Calu3 (cell line): Measurements from ENCODE around the gene ZNF503. TPM values are rescaled to one million over a fixed set of nuclear protein-coding genes. Genes with fewer than 3 reads are reported as not detected.

Experiments
- BruUV-seq: library from RNA; stranded (reverse); fragments of 400-500 nt; replicated peaks from 2 replicates; lab custom pipeline; 2021; lab: Mats Ljungman, UMichigan
- CTCF ChIA-PET: fragments of 300-600 bp; sonication (Branson Sonifier 250); formaldehyde crosslinking; loops from one replicate; lab custom pipeline; 2022; ENCODE audit warnings: antibody characterized with exemption; lab: Charles Lee
- DNase-seq: peaks from one replicate; pipeline ENCODE4 v3.0.0; 2022
- H3K27ac Mint-ChIP-seq: one replicate; pipeline ENCODE4 v1.8.0; 2022; ENCODE audit warnings: mixed read lengths; ENCODE audit not compliant: unreplicated experiment
- H3K27me3 Mint-ChIP-seq: one replicate; pipeline ENCODE4 v1.8.0; 2022; ENCODE audit warnings: mixed read lengths; ENCODE audit not compliant: unreplicated experiment
- H3K36me3 Mint-ChIP-seq: one replicate; pipeline ENCODE4 v1.8.0; 2022; ENCODE audit warnings: mild to moderate bottlenecking, moderate library complexity, mixed read lengths; ENCODE audit not compliant: insufficient read depth, unreplicated experiment
- H3K4me1 Mint-ChIP-seq: one replicate; pipeline ENCODE4 v1.8.0; 2022; ENCODE audit warnings: mild to moderate bottlenecking, low read depth, mixed read lengths; ENCODE audit not compliant: unreplicated experiment
- H3K4me3 Mint-ChIP-seq: one replicate; pipeline ENCODE4 v1.8.0; 2022; ENCODE audit warnings: mild to moderate bottlenecking, low read depth, moderate library complexity, mixed read lengths; ENCODE audit not compliant: unreplicated experiment
- H3K9me3 Mint-ChIP-seq: one replicate; pipeline ENCODE4 v1.8.0; 2022; ENCODE audit warnings: low read depth, mixed read lengths; ENCODE audit not compliant: unreplicated experiment
- intact Hi-C: fragments of 100-400 bp; cut with micrococcal nuclease; formaldehyde crosslinking; loops from one replicate; pipeline ENCODE4 v1.10.0; 2022; ENCODE audit not compliant: unreplicated experiment
- total RNA-seq: library from RNA; stranded (reverse); gene quantifications from 2 replicates; pipeline ENCODE4 v1.2.3, GENCODE V29; 2022
- TF ChIP-seq, protein P1 (sequence below): fragments of 200-600 bp; IDR thresholded peaks from one replicate; pipeline ENCODE4 v1.8.0; 2022; ENCODE audit warnings: antibody characterized with exemption; ENCODE audit not compliant: unreplicated experiment

ZNF503 gene
- total RNA-seq, 1 experiment from 2014 or later = 12.5 TPM

DNA sequence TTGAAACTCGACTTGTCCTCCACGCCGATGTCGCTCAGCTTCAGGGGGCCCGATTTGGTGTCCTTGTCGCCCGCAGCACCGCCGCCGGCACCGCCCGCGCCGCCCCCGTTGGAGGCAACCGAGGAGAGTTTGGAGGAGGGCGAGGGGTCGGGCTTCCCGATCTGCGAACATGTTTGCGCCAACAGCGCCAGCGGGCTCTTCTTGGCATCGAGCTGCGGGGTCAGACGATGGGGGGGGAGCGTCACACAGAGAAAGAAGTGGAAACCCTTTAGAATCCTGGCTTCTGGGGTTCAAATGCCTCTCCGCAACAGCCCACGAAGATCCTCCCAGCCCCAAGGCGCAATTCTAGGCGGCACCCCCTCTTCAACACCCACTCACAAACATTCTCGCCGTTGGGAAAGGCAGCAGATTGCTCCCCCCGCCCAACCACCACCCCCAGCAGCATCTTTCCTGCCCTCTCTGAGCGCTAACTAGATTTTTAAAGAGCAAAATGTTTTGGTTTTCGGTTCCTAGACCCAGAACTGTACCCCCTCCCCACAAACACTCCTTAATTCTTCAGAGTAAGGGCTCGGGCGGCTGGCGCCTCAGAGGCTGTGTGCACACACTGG, 1.3 kb downstream of the ZNF503 start:
- intact Hi-C loops = loop anchor here (1.0 to 10.0 kb wide), 8 partner anchors 138 to 1712 kb away; no protein-coding TSS in a partner anchor
- Mint-ChIP-seq H3K4me3 (peak overlapping the region; percentile 95), H3K27ac (peak overlapping the region; percentile 55), H3K27me3 (no peaks in the 10 kb centered on the region), H3K36me3 (peaks cover 78% of the 10 kb centered on the region), H3K9me3 (no peaks in the 10 kb centered on the region), H3K4me1 (peaks cover 9% of the 10 kb centered on the region)
- TF ChIP-seq, protein P1, sequence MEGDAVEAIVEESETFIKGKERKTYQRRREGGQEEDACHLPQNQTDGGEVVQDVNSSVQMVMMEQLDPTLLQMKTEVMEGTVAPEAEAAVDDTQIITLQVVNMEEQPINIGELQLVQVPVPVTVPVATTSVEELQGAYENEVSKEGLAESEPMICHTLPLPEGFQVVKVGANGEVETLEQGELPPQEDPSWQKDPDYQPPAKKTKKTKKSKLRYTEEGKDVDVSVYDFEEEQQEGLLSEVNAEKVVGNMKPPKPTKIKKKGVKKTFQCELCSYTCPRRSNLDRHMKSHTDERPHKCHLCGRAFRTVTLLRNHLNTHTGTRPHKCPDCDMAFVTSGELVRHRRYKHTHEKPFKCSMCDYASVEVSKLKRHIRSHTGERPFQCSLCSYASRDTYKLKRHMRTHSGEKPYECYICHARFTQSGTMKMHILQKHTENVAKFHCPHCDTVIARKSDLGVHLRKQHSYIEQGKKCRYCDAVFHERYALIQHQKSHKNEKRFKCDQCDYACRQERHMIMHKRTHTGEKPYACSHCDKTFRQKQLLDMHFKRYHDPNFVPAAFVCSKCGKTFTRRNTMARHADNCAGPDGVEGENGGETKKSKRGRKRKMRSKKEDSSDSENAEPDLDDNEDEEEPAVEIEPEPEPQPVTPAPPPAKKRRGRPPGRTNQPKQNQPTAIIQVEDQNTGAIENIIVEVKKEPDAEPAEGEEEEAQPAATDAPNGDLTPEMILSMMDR = no peak
- no peak for DNase-seq
- BruUV-seq = no TSS peak
- CTCF ChIA-PET = interaction anchor here (0.5 to 1.7 kb wide), 5 partner anchors 12 to 636 kb away, joined by 3 to 7 read pairs (median 5); no protein-coding TSS in a partner anchor

DNA sequence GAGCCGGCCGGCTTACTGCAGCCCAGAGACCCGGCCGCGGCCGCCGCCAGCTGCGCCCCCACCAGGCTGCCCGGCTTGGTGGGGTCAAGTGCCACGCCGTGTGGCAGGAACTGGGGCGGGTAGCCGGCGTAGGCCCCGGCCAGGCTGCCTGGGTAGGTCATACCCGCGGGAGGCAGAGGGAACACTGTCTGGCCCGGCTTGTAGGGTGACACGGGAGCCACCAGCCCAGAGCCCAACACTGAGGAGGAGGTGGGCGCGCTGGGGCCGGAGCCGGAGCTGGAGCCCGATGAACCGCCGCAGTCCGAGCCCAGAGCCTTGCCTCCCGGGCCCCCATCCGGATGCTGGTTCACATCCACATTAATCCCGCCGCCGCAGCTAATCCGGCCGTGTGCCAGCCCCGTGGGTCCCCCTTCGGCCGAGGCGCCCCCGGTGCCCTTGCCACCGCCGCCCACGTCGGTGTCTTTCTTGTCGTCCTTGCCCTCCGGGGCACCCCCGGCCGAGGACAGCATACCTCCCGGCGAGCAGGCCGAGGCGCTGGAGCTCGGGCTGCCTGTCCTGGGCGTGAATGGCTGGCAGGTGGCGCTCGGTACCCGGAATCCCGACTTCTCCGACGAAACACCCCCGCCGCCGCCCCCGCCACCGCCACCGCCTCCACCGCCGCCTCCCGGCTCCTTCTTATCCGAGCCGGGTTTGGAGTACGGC, 2.0 kb downstream of the ZNF503 start:
- TF ChIP-seq, protein P1 = peak; percentile 73
- intact Hi-C loops = loop anchor here (1.0 to 10.0 kb wide), 8 partner anchors 137 to 1713 kb away; no protein-coding TSS in a partner anchor
- peaks cover 9% of the 10 kb centered on the region for H3K4me1 Mint-ChIP-seq
- no peaks in the 10 kb centered on the region for H3K27me3 Mint-ChIP-seq
- H3K9me3 Mint-ChIP-seq = no peaks in the 10 kb centered on the region
- H3K27ac Mint-ChIP-seq = peak overlapping the region; percentile 55
- peak; percentile 92 for DNase-seq
- H3K4me3 Mint-ChIP-seq = peak overlapping the region; percentile 95
- CTCF ChIA-PET = interaction anchor here (0.5 to 1.7 kb wide), 4 partner anchors 11 to 637 kb away, joined by 3 to 7 read pairs (median 6); no protein-coding TSS in a partner anchor
- H3K36me3 Mint-ChIP-seq = peaks cover 74% of the 10 kb centered on the region
- BruUV-seq = no TSS peak

DNA sequence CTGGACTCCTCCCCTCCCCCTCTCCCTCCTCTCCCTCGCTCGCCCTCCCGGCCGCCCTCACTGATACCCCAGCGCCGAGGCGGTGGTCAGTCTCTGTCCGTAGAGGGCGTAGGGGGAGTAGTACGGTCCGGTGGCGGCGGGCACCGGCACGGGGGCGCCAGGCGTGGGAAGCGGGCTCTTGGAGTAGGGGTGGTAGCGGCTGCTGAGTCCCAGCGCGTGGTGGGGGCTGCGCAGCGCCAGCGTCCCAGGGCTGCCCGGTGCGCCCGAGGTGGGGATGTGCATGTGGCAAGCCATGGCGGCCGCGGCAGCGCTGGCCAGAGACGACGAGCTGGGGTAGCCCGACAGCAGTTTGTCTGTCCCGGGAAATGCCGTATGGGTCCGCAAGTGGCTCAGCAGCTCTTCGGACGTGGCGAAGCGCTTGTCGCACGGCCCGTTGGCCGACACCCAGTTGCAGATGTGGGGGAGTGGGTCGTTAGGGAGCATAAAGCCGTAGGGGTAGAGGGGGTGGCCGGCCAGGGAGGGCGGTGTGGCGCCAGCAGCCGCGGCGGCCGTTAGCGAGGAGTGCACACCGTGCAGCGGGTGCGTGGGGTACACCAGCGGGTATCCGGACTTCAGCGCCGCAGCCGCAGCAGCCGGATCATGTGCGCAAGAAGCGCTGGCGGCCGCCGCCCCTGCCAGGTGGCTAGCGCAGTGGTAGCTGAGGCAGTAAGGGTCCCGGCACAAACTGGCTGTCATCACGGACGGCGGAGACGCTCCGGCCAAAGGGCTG, 2.7 kb downstream of the ZNF503 start:
- peaks cover 3% of the 10 kb centered on the region for H3K4me1 Mint-ChIP-seq
- BruUV-seq = no TSS peak
- peaks cover 66% of the 10 kb centered on the region for H3K36me3 Mint-ChIP-seq
- DNase-seq = no peak
- H3K27ac Mint-ChIP-seq = no peak overlapping the region
- peak overlapping the region; percentile 95 for H3K4me3 Mint-ChIP-seq
- no peaks in the 10 kb centered on the region for H3K27me3 Mint-ChIP-seq
- TF ChIP-seq, protein P1 = no peak
- CTCF ChIA-PET = interaction anchor here (1.7 kb wide), 1 partner anchor 638 kb away, joined by 7 read pairs; no protein-coding TSS in a partner anchor
- H3K9me3 Mint-ChIP-seq = no peaks in the 10 kb centered on the region
- intact Hi-C loops = no loop called here

DNA sequence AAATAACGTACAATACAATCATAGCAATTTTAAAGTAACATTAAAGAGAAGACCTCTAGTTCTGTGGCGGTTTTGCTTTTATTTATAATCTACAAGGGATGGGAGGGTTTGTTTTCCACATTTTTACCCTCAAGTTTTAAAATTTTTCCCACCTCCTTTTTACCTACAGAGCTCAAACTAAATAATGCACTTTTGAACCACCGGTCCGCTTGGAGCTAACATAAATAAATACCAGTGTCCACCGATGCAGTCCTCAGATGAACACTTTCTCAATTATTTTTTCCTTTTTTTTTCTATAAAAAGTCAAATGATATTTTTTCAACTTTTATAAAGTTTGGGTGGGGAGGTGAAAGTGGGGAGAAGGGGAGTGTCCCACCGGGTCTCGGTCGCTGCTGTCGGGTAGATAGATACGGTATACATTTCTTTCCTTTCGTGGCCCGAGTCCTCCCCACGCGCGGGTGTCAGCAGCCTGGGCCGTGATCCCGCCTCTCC, 3.3 kb downstream of the ZNF503 start:
- TSS peak; percentile 32 for BruUV-seq
- TF ChIP-seq, protein P1 = no peak
- CTCF ChIA-PET = no interaction called here
- no peaks in the 10 kb centered on the region for H3K27me3 Mint-ChIP-seq
- no peak for DNase-seq
- H3K4me3 Mint-ChIP-seq = peak overlapping the region; percentile 95
- H3K27ac Mint-ChIP-seq = no peak overlapping the region
- no peaks in the 10 kb centered on the region for H3K9me3 Mint-ChIP-seq
- intact Hi-C loops = no loop called here
- peaks cover 60% of the 10 kb centered on the region for H3K36me3 Mint-ChIP-seq
- no peaks in the 10 kb centered on the region for H3K4me1 Mint-ChIP-seq
